WTC11 (cell line): ENCODE results near the gene TBC1D22A. TPM values are rescaled to one million over a fixed set of nuclear protein-coding genes. Genes with fewer than 3 reads are reported as not detected.

ENCODE experiments used
- ATAC-seq: fragments of 200-7000 bp; cut with Tn5 transposase; 2 replicates; pipeline ENCODE4 v1.10.0; 2021; ENCODE audit warnings: mild to moderate bottlenecking, moderate library complexity
- CTCF ChIA-PET: fragments of 300-600 bp; sonication (Branson Sonifier 250); formaldehyde crosslinking; loops from one replicate; lab custom pipeline; 2021; ENCODE audit warnings: antibody characterized with exemption; lab: Charles Lee
- POLR2A ChIA-PET: fragments of 350-600 bp; sonication (Branson Sonifier 250); formaldehyde crosslinking; loops from one replicate; lab custom pipeline; 2021; ENCODE audit warnings: antibody characterized with exemption; lab: Charles Lee
- DNase-seq: peaks from one replicate; pipeline ENCODE4 v3.0.0; 2021; ENCODE audit warnings: low spot score
- H3K27ac Mint-ChIP-seq: 2 replicates; pipeline ENCODE4 v1.8.0; 2021; ENCODE audit warnings: mixed read lengths
- H3K27me3 Mint-ChIP-seq: 2 replicates; pipeline ENCODE4 v1.8.0; 2021; ENCODE audit warnings: low read depth, mild to moderate bottlenecking, moderate library complexity, mixed read lengths
- H3K36me3 Mint-ChIP-seq: 2 replicates; pipeline ENCODE4 v1.8.0; 2021; ENCODE audit warnings: mixed read lengths
- H3K4me1 Mint-ChIP-seq: 2 replicates; pipeline ENCODE4 v1.8.0; 2022; ENCODE audit warnings: mixed read lengths
- H3K4me3 Mint-ChIP-seq: 2 replicates; pipeline ENCODE4 v1.8.0; 2021; ENCODE audit warnings: mild to moderate bottlenecking, moderate library complexity, mixed read lengths
- H3K9me3 Mint-ChIP-seq: 2 replicates; pipeline ENCODE4 v1.8.0; 2021; ENCODE audit warnings: mixed read lengths
- AR ChIP-seq: fragments of 250-450 bp; sonication (Bioruptor Pico); IDR thresholded peaks from 2 replicates; pipeline ENCODE4 v1.9.0; 2021; ENCODE audit warnings: mild to moderate bottlenecking
- CDX4 ChIP-seq: fragments of 250-450 bp; sonication (Bioruptor Pico); IDR thresholded peaks from 2 replicates; pipeline ENCODE4 v1.9.0; 2021; ENCODE audit warnings: moderate library complexity, mild to moderate bottlenecking, inconsistent platforms, borderline replicate concordance
- CTCF ChIP-seq: fragments of 200-600 bp; IDR thresholded peaks from 2 replicates; pipeline ENCODE4 v1.8.0; 2022; ENCODE audit warnings: antibody characterized with exemption
- GRHL2 ChIP-seq: fragments of 250-450 bp; sonication (Bioruptor Pico); IDR thresholded peaks from 2 replicates; pipeline ENCODE4 v1.8.0; 2022; ENCODE audit warnings: mild to moderate bottlenecking, moderate library complexity; ENCODE audit not compliant: insufficient replicate concordance, severe bottlenecking
- HMGXB4 ChIP-seq: sonication (generic); formaldehyde crosslinking; IDR thresholded peaks from 2 replicates; pipeline ENCODE4 v1.8.1; 2023; ENCODE audit warnings: mild to moderate bottlenecking, moderate library complexity, missing genetic modification reagents
- IRF2 ChIP-seq: sonication (generic); formaldehyde crosslinking; IDR thresholded peaks from 2 replicates; pipeline ENCODE4 v1.8.0; 2022; ENCODE audit warnings: low read depth, missing genetic modification reagents, borderline replicate concordance
- NFE2L1 ChIP-seq: sonication (generic); formaldehyde crosslinking; IDR thresholded peaks from 2 replicates; pipeline ENCODE4 v1.8.1; 2023; ENCODE audit warnings: missing genetic modification reagents
- NR3C1 ChIP-seq: sonication (generic); formaldehyde crosslinking; conservative IDR thresholded peaks from 2 replicates; pipeline ENCODE4 v1.8.1; 2023; ENCODE audit warnings: low read depth, mild to moderate bottlenecking, missing genetic modification reagents
- RORB ChIP-seq: fragments of 250-450 bp; sonication (Bioruptor Pico); IDR thresholded peaks from 2 replicates; pipeline ENCODE4 v1.9.0; 2021; ENCODE audit warnings: mild to moderate bottlenecking
- SMAD3 ChIP-seq: sonication (generic); formaldehyde crosslinking; IDR thresholded peaks from 2 replicates; pipeline ENCODE4 v1.8.0; 2022; ENCODE audit warnings: missing genetic modification reagents, mild to moderate bottlenecking, borderline replicate concordance
- SOX15 ChIP-seq: fragments of 250-450 bp; sonication (Bioruptor Pico); IDR thresholded peaks from 2 replicates; pipeline ENCODE4 v1.9.0; 2021; ENCODE audit warnings: mild to moderate bottlenecking
- ZNF232 ChIP-seq: sonication (generic); formaldehyde crosslinking; IDR thresholded peaks from 2 replicates; pipeline ENCODE4 v1.8.0; 2022; ENCODE audit warnings: mild to moderate bottlenecking, missing genetic modification reagents
- total RNA-seq: library from RNA; stranded (reverse); gene quantifications from 3 replicates; pipeline ENCODE4 v1.2.3, GENCODE V29; 2021
- TF ChIP-seq, protein P1 (sequence below): sonication (generic); formaldehyde crosslinking; IDR thresholded peaks from 2 replicates; pipeline ENCODE4 v1.8.1; 2023; ENCODE audit warnings: mild to moderate bottlenecking, missing genetic modification reagents
- TF ChIP-seq, protein P2 (sequence below): fragments of 250-450 bp; sonication (Bioruptor Pico); IDR thresholded peaks from 2 replicates; pipeline ENCODE4 v2.1.2; 2022; ENCODE audit warnings: mild to moderate bottlenecking, moderate library complexity
- TF ChIP-seq, protein P3 (sequence below): sonication (generic); formaldehyde crosslinking; IDR thresholded peaks from 2 replicates; pipeline ENCODE4 v1.8.0; 2023; ENCODE audit warnings: missing genetic modification reagents, mild to moderate bottlenecking, borderline replicate concordance

TBC1D22A gene
- total RNA-seq, 1 experiment from 2014 or later: 18.1 TPM

DNA sequence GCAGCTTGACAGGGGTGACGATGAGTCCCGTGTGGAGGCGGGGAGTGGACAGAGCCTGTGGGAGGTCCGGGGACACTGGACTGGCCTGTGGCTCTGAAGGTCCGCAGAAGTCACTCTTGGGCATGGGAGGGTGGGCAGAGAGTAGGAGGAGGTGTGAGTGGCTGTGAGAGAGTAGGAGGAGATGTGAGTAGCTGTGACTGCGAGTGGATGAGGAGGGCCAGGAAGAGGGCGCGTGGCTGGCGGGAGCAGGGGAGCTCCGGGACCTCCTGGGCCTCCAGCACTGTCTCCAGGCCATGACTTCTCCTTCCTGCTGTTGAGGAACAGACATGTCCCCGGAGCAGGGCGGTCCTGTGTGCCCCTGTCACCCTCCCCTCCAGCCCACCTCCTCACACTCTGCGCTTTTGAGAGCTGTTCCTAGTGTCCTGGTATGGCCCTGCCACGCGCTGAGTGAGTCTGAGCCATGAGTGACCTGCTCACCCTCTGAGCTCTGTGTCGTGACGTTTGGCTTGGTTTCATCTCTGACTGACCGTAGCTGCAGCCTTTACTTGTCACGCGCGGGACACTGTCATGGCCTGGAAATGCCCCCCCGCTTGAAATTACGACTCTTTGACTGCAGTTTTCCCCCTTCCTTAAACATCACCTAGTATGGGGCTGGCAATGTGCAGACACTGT, 391.5 kb downstream of the TBC1D22A start (continued):
- no peak for TF ChIP-seq AR (CRISPR knock-in tag)

DNA sequence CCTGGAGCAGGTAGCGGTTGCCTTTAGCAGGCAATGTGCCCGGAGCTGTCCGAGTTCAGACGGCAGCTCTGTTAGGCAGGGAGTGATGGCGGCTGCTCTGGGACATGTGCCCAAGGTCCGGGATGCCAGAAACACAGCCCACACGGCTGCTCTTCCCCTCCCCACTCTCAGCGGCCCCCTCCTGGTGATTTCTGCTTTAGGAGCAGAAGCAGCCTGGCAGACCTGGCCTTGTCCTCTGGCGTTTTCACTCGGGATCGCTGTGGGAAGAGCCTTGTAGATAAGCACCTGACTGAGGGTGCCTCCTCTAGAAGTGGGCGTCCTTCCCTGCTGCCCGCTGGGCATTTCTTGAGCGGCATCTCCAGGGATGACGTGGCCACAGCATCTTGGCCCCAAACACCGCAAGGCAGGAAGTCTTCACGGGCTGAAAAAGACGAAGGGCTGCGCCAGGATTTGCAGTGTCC, 392.2 kb downstream of the TBC1D22A start:
- H3K9me3 Mint-ChIP-seq: no peaks in the 10 kb centered on the region
- TF ChIP-seq, protein P1, sequence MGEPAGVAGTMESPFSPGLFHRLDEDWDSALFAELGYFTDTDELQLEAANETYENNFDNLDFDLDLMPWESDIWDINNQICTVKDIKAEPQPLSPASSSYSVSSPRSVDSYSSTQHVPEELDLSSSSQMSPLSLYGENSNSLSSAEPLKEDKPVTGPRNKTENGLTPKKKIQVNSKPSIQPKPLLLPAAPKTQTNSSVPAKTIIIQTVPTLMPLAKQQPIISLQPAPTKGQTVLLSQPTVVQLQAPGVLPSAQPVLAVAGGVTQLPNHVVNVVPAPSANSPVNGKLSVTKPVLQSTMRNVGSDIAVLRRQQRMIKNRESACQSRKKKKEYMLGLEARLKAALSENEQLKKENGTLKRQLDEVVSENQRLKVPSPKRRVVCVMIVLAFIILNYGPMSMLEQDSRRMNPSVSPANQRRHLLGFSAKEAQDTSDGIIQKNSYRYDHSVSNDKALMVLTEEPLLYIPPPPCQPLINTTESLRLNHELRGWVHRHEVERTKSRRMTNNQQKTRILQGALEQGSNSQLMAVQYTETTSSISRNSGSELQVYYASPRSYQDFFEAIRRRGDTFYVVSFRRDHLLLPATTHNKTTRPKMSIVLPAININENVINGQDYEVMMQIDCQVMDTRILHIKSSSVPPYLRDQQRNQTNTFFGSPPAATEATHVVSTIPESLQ (CRISPR knock-in tag): no peak
- H3K36me3 Mint-ChIP-seq: no peaks in the 10 kb centered on the region
- POLR2A ChIA-PET: no interaction called here
- CTCF ChIA-PET: no interaction called here
- H3K27ac Mint-ChIP-seq: no peak overlapping the region
- no peaks in the 10 kb centered on the region; the same call in 1 of the 2 replicates for H3K27me3 Mint-ChIP-seq
- ATAC-seq: no peak
- H3K4me3 Mint-ChIP-seq: no peak overlapping the region
- DNase-seq: no peak
- H3K4me1 Mint-ChIP-seq: no peaks in the 10 kb centered on the region

- Mint-ChIP-seq H3K36me3 (no peaks in the 10 kb centered on the region), H3K27me3 (no peaks in the 10 kb centered on the region; the same call in 1 of the 2 replicates), H3K4me3 (no peak overlapping the region), H3K4me1 (no peaks in the 10 kb centered on the region), H3K27ac (no peak overlapping the region), H3K9me3 (no peaks in the 10 kb centered on the region)
- ATAC-seq: no peak
- ChIA-PET POLR2A (no interaction called here), CTCF (no interaction called here)
- DNase-seq: no peak
- TF ChIP-seq HMGXB4 (CRISPR knock-in tag): no peak
- TF ChIP-seq, protein P2, sequence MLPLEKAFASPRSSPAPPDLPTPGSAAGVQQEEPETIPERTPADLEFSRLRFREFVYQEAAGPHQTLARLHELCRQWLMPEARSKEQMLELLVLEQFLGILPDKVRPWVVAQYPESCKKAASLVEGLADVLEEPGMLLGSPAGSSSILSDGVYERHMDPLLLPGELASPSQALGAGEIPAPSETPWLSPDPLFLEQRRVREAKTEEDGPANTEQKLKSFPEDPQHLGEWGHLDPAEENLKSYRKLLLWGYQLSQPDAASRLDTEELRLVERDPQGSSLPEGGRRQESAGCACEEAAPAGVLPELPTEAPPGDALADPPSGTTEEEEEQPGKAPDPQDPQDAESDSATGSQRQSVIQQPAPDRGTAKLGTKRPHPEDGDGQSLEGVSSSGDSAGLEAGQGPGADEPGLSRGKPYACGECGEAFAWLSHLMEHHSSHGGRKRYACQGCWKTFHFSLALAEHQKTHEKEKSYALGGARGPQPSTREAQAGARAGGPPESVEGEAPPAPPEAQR (CRISPR knock-in tag): no peak
- TF ChIP-seq GRHL2: no peak
- TF ChIP-seq, protein P3, sequence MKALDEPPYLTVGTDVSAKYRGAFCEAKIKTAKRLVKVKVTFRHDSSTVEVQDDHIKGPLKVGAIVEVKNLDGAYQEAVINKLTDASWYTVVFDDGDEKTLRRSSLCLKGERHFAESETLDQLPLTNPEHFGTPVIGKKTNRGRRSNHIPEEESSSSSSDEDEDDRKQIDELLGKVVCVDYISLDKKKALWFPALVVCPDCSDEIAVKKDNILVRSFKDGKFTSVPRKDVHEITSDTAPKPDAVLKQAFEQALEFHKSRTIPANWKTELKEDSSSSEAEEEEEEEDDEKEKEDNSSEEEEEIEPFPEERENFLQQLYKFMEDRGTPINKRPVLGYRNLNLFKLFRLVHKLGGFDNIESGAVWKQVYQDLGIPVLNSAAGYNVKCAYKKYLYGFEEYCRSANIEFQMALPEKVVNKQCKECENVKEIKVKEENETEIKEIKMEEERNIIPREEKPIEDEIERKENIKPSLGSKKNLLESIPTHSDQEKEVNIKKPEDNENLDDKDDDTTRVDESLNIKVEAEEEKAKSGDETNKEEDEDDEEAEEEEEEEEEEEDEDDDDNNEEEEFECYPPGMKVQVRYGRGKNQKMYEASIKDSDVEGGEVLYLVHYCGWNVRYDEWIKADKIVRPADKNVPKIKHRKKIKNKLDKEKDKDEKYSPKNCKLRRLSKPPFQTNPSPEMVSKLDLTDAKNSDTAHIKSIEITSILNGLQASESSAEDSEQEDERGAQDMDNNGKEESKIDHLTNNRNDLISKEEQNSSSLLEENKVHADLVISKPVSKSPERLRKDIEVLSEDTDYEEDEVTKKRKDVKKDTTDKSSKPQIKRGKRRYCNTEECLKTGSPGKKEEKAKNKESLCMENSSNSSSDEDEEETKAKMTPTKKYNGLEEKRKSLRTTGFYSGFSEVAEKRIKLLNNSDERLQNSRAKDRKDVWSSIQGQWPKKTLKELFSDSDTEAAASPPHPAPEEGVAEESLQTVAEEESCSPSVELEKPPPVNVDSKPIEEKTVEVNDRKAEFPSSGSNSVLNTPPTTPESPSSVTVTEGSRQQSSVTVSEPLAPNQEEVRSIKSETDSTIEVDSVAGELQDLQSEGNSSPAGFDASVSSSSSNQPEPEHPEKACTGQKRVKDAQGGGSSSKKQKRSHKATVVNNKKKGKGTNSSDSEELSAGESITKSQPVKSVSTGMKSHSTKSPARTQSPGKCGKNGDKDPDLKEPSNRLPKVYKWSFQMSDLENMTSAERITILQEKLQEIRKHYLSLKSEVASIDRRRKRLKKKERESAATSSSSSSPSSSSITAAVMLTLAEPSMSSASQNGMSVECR (CRISPR knock-in tag): no peak
- TF ChIP-seq NFE2L1 (CRISPR knock-in tag): no peak
- TF ChIP-seq CDX4 (CRISPR knock-in tag): no peak
- no peak for TF ChIP-seq SOX15 (CRISPR knock-in tag)
- no peak for TF ChIP-seq ZNF232 (CRISPR knock-in tag)
- TF ChIP-seq SMAD3: no peak
- no peak for TF ChIP-seq NR3C1 (CRISPR knock-in tag)
- TF ChIP-seq IRF2: no peak
- TF ChIP-seq RORB: no peak
- no peak for TF ChIP-seq CTCF
These were observed 392.9 kb downstream of the TBC1D22A start for GRCh38 chr22:47155131-47155885.
